H9 (cell line): ENCODE data around the gene LZTS3. TPM values are rescaled to one million over a fixed set of nuclear protein-coding genes. Genes with fewer than 3 reads are reported as not detected.

Source experiments
- DNase-seq: peaks from one replicate; pipeline ENCODE4 v3.0.0-alpha.2; 2017
- H2AFZ ChIP-seq: one replicate; pipeline ENCODE4 v1.6.1; 2013; ENCODE audit warnings: mild to moderate bottlenecking, low read length, control low read depth, moderate library complexity
- H2AK5ac ChIP-seq: 2 replicates; pipeline ENCODE4 v1.6.1; 2013; ENCODE audit warnings: low read length, control low read depth, mixed read lengths; ENCODE audit not compliant: insufficient read length
- H2BK120ac ChIP-seq: one replicate; pipeline ENCODE4 v1.6.1; 2013; ENCODE audit warnings: low read depth, mild to moderate bottlenecking, low read length, control low read depth, inconsistent platforms; ENCODE audit not compliant: poor library complexity, severe bottlenecking
- H2BK12ac ChIP-seq: 2 replicates; pipeline ENCODE4 v1.6.1; 2013; ENCODE audit warnings: low read length, control low read depth, mixed read lengths, low read depth; ENCODE audit not compliant: insufficient read length
- H2BK15ac ChIP-seq: 2 replicates; pipeline ENCODE4 v1.6.1; 2013; ENCODE audit warnings: low read depth, low read length, control low read depth
- H2BK20ac ChIP-seq: one replicate; pipeline ENCODE4 v1.6.1; 2013; ENCODE audit warnings: low read depth, mild to moderate bottlenecking, low read length, control low read depth, inconsistent platforms; ENCODE audit not compliant: poor library complexity, severe bottlenecking
- H2BK5ac ChIP-seq: 2 replicates; pipeline ENCODE4 v1.6.1; 2013; ENCODE audit warnings: low read length, control low read depth, mixed read lengths; ENCODE audit not compliant: insufficient read length
- H3K14ac ChIP-seq: 2 replicates; pipeline ENCODE4 v1.6.1; 2013; ENCODE audit warnings: low read length, control low read depth; ENCODE audit not compliant: insufficient read depth
- H3K18ac ChIP-seq: 2 replicates; pipeline ENCODE4 v1.6.1; 2013; ENCODE audit warnings: low read depth, mild to moderate bottlenecking, mixed read lengths, low read length, control low read depth; ENCODE audit not compliant: insufficient read length
- H3K23ac ChIP-seq: 2 replicates; pipeline ENCODE4 v1.6.1; 2013; ENCODE audit warnings: low read length, control low read depth, mixed read lengths, low read depth; ENCODE audit not compliant: insufficient read length
- H3K23me2 ChIP-seq: 2 replicates; pipeline ENCODE4 v1.6.1; 2013; ENCODE audit warnings: low read depth, mild to moderate bottlenecking, mixed read lengths, low read length, control low read depth; ENCODE audit not compliant: insufficient read length, poor library complexity, severe bottlenecking
- H3K27ac ChIP-seq: 2 replicates; pipeline ENCODE4 v1.5.1; 2013; ENCODE audit warnings: low read length, control low read depth, mixed read lengths, low read depth; ENCODE audit not compliant: insufficient read length
- H3K27me3 ChIP-seq: 2 replicates; pipeline ENCODE4 v1.6.1; 2013; ENCODE audit warnings: low read length, control low read depth, inconsistent platforms; ENCODE audit not compliant: insufficient read depth
- H3K4ac ChIP-seq: 2 replicates; pipeline ENCODE4 v1.6.1; 2013; ENCODE audit warnings: low read depth, mild to moderate bottlenecking, control low read depth, inconsistent platforms, low read length, moderate library complexity
- H3K4me1 ChIP-seq: 2 replicates; pipeline ENCODE4 v1.6.1; 2013; ENCODE audit warnings: low read length, control low read depth, inconsistent platforms; ENCODE audit not compliant: insufficient read depth
- H3K4me2 ChIP-seq: 2 replicates; pipeline ENCODE4 v1.6.1; 2013; ENCODE audit warnings: low read length, control low read depth, mixed read lengths; ENCODE audit not compliant: insufficient read length, insufficient read depth
- H3K56ac ChIP-seq: 2 replicates; pipeline ENCODE4 v1.6.1; 2013; ENCODE audit warnings: low read depth, mild to moderate bottlenecking, mixed read lengths, low read length, control low read depth; ENCODE audit not compliant: insufficient read length
- H3K79me1 ChIP-seq: 2 replicates; pipeline ENCODE4 v1.6.1; 2013; ENCODE audit warnings: low read depth, mild to moderate bottlenecking, moderate library complexity, low read length, control low read depth, inconsistent platforms; ENCODE audit not compliant: insufficient read depth, poor library complexity, severe bottlenecking
- H3K79me2 ChIP-seq: 2 replicates; pipeline ENCODE4 v1.6.1; 2013; ENCODE audit warnings: low read length, control low read depth, inconsistent platforms; ENCODE audit not compliant: insufficient read depth
- H3K9ac ChIP-seq: 2 replicates; pipeline ENCODE4 v1.6.1; 2013; ENCODE audit warnings: low read length, control low read depth, mixed read lengths; ENCODE audit not compliant: insufficient read length; ENCODE audit errors: extremely low read depth
- H3K9me3 ChIP-seq: one replicate; pipeline ENCODE4 v1.6.1; 2013; ENCODE audit warnings: low read depth, low read length, inconsistent platforms; ENCODE audit not compliant: control insufficient read depth
- H3T11ph ChIP-seq: one replicate; pipeline ENCODE4 v1.6.1; 2013; ENCODE audit warnings: mild to moderate bottlenecking, low read length, control low read depth, inconsistent platforms
- H4K20me1 ChIP-seq: one replicate; pipeline ENCODE4 v1.6.1; 2013; ENCODE audit not compliant: control insufficient read depth, insufficient read length, insufficient read depth
- H4K5ac ChIP-seq: 2 replicates; pipeline ENCODE4 v1.6.1; 2013; ENCODE audit warnings: low read depth, mild to moderate bottlenecking, mixed read lengths, low read length, control low read depth; ENCODE audit not compliant: insufficient read length
- H4K8ac ChIP-seq: replicated peaks from 2 replicates; pipeline ENCODE4 v1.6.1; 2013; ENCODE audit warnings: low read length, control low read depth, mixed read lengths, low read depth; ENCODE audit not compliant: insufficient read length
- H4K91ac ChIP-seq: 2 replicates; pipeline ENCODE4 v1.6.1; 2013; ENCODE audit warnings: low read depth, mild to moderate bottlenecking, moderate library complexity, mixed read lengths, low read length, control low read depth; ENCODE audit not compliant: insufficient read length
- H3K27ac Mint-ChIP-seq, 3 experiments: 2 replicates in 2 of 3; 3 replicates in 1 of 3; pipeline ENCODE4 v1.8.0; 2020 to 2021; ENCODE audit warnings: mixed read lengths in 3 of 3, mild to moderate bottlenecking in 1 of 3, moderate library complexity in 1 of 3
- H3K27me3 Mint-ChIP-seq: 2 replicates; pipeline ENCODE4 v1.8.0; 2021; ENCODE audit warnings: low read depth, mild to moderate bottlenecking, moderate library complexity, mixed read lengths
- H3K36me3 Mint-ChIP-seq, 3 experiments: 2 replicates in 2 of 3; 3 replicates in 1 of 3; pipeline ENCODE4 v1.8.0; 2020 to 2021; ENCODE audit warnings: low read depth in 3 of 3, mixed read lengths in 3 of 3; ENCODE audit not compliant: insufficient read depth in 1 of 3
- H3K4me1 Mint-ChIP-seq, 2 experiments: 2 replicates each; pipeline ENCODE4 v1.8.0; 2020; ENCODE audit warnings: mixed read lengths in 2 of 2
- H3K4me3 Mint-ChIP-seq, 2 experiments: 2 replicates in 1 of 2; 3 replicates in 1 of 2; pipeline ENCODE4 v1.8.0; 2020 to 2021; ENCODE audit warnings: mild to moderate bottlenecking in 2 of 2, mixed read lengths in 2 of 2, moderate library complexity in 1 of 2
- H3K9me3 Mint-ChIP-seq, 2 experiments: 2 replicates in 1 of 2; 3 replicates in 1 of 2; pipeline ENCODE4 v1.8.0; 2020; ENCODE audit warnings: mild to moderate bottlenecking in 2 of 2, mixed read lengths in 2 of 2, moderate library complexity in 1 of 2
- WGBS: extraction: QIAGEN DNeasy Blood & Tissue Kit; methylation state at CpG from one replicate; pipeline ENCODE4 v1.1.7; 2013; ENCODE audit warnings: missing lambda C conversion rate, low lambda C conversion rate, mixed read lengths; ENCODE audit not compliant: insufficient read length; ENCODE audit errors: extremely low coverage; 5-methylcytosine and 5-hydroxymethylcytosine counted together
- total RNA-seq: library from RNA; stranded (reverse); gene quantifications from 2 replicates; pipeline ENCODE4 v1.2.1, GENCODE V29; 2021
- TF ChIP-seq, protein P1 (sequence below): fragments of 200-600 bp; sonication (generic); conservative IDR thresholded peaks from 3 replicates; pipeline ENCODE4 v1.8.0; 2021; ENCODE audit warnings: antibody characterized with exemption, mild to moderate bottlenecking

Gene LZTS3
- total RNA-seq, 1 experiment from 2014 or later, result 20.8 TPM

GRCh38 chr20:3194617-3195280 lies 21.4 kb upstream of the LZTS3 start:
- WGBS, result no CpG with 5 or more reads among the region's 10 CpGs
- no peak overlapping the region for H3K14ac ChIP-seq
- no peaks in the 10 kb centered on the region for H4K20me1 ChIP-seq
- Mint-ChIP-seq H3K27me3 (no peaks in the 10 kb centered on the region), H3K4me3 (no peak overlapping the region), H3K4me1 (no peaks in the 10 kb centered on the region; a peak in 1 of 4 replicates), H3K36me3 (peaks cover 53 to 84% (median 84%) of the 10 kb centered on the region in 3 experiments), H3K27ac (no peak overlapping the region), H3K9me3 (no peaks in the 10 kb centered on the region)
- no peaks in the 10 kb centered on the region for H3K79me2 ChIP-seq
- no peak overlapping the region for H2AFZ ChIP-seq
- H3K27ac ChIP-seq, result no peak overlapping the region
- H2BK120ac ChIP-seq, result no peak overlapping the region
- H3K4me1 ChIP-seq, result no peaks in the 10 kb centered on the region
- no peaks in the 10 kb centered on the region for H3K23me2 ChIP-seq
- H3T11ph ChIP-seq, result no peak overlapping the region
- H4K91ac ChIP-seq, result no peak overlapping the region
- H3K9ac ChIP-seq, result no peak overlapping the region
- no peak overlapping the region for H3K18ac ChIP-seq
- H3K27me3 ChIP-seq, result no peaks in the 10 kb centered on the region
- no peak overlapping the region for H4K8ac ChIP-seq
- H3K9me3 ChIP-seq, result no peaks in the 10 kb centered on the region
- H3K4ac ChIP-seq, result no peak overlapping the region
- no peak overlapping the region for H2BK15ac ChIP-seq
- TF ChIP-seq, protein P1, sequence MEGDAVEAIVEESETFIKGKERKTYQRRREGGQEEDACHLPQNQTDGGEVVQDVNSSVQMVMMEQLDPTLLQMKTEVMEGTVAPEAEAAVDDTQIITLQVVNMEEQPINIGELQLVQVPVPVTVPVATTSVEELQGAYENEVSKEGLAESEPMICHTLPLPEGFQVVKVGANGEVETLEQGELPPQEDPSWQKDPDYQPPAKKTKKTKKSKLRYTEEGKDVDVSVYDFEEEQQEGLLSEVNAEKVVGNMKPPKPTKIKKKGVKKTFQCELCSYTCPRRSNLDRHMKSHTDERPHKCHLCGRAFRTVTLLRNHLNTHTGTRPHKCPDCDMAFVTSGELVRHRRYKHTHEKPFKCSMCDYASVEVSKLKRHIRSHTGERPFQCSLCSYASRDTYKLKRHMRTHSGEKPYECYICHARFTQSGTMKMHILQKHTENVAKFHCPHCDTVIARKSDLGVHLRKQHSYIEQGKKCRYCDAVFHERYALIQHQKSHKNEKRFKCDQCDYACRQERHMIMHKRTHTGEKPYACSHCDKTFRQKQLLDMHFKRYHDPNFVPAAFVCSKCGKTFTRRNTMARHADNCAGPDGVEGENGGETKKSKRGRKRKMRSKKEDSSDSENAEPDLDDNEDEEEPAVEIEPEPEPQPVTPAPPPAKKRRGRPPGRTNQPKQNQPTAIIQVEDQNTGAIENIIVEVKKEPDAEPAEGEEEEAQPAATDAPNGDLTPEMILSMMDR, result no peak
- no peak overlapping the region for H2BK5ac ChIP-seq
- H4K5ac ChIP-seq, result no peak overlapping the region
- H3K56ac ChIP-seq, result no peak overlapping the region
- H2BK20ac ChIP-seq, result no peak overlapping the region
- no peak for DNase-seq
- no peak overlapping the region for H2AK5ac ChIP-seq
- no peak overlapping the region for H2BK12ac ChIP-seq
- H3K23ac ChIP-seq, result no peak overlapping the region
- H3K79me1 ChIP-seq, result no peaks in the 10 kb centered on the region
- H3K4me2 ChIP-seq, result no peak overlapping the region
